IMR-90 (cell line): ENCODE measurements around the gene TENT5C. TPM values are rescaled to one million over a fixed set of nuclear protein-coding genes. Genes with fewer than 3 reads are reported as not detected.

Experiments used
- ATAC-seq: fragments of 200-7000 bp; cut with Tn5 transposase; 2 replicates; pipeline ENCODE4 v1.9.1; 2020; ENCODE audit warnings: low read depth, mild to moderate bottlenecking, moderate library complexity
- BruUV-seq: library from RNA; stranded (reverse); fragments of 400-500 nt; replicated peaks from 2 replicates; lab custom pipeline; 2021; lab: Mats Ljungman, UMichigan
- CTCF ChIA-PET: fragments of 300-600 bp; formaldehyde crosslinking; extraction: SDS; loops from one replicate; lab custom pipeline; 2021; ENCODE audit warnings: antibody characterized with exemption; lab: Yijun Ruan, JAX
- POLR2A ChIA-PET: fragments of 300-600 bp; sonication (Branson Sonifier 250); formaldehyde crosslinking; loops from one replicate; lab custom pipeline; 2022; ENCODE audit warnings: antibody characterized with exemption; ENCODE audit not compliant: unreplicated experiment; lab: Charles Lee
- DNase-seq: peaks from one replicate; pipeline ENCODE4 v3.0.0; 2013
- H2AFZ ChIP-seq: replicated peaks from 2 replicates; pipeline ENCODE3; 2013; ENCODE audit warnings: low read length, mild to moderate bottlenecking; ENCODE audit not compliant: poor library complexity
- H2AK5ac ChIP-seq: 2 replicates; pipeline ENCODE4 v1.6.1; 2013; ENCODE audit warnings: low read depth, low read length, inconsistent platforms
- H2AK9ac ChIP-seq: replicated peaks from 2 replicates; pipeline ENCODE3; 2013; ENCODE audit warnings: mild to moderate bottlenecking, low read depth, low read length, moderate library complexity; ENCODE audit not compliant: poor library complexity
- H2BK120ac ChIP-seq: 2 replicates; pipeline ENCODE4 v1.6.1; 2013; ENCODE audit warnings: low read depth, low read length, inconsistent platforms
- H2BK15ac ChIP-seq: 3 replicates; pipeline ENCODE4 v1.6.1; 2013; ENCODE audit warnings: low read depth, low read length, inconsistent platforms
- H2BK20ac ChIP-seq: 2 replicates; pipeline ENCODE4 v1.6.1; 2013; ENCODE audit warnings: low read depth, mild to moderate bottlenecking, inconsistent platforms, low read length, moderate library complexity
- H2BK5ac ChIP-seq: 2 replicates; pipeline ENCODE4 v1.6.1; 2013; ENCODE audit warnings: mild to moderate bottlenecking, low read depth, low read length, inconsistent platforms; ENCODE audit not compliant: poor library complexity, severe bottlenecking
- H3K14ac ChIP-seq: replicated peaks from 2 replicates; pipeline ENCODE4 v1.6.1; 2013; ENCODE audit warnings: low read depth, low read length, inconsistent platforms
- H3K18ac ChIP-seq: 2 replicates; pipeline ENCODE4 v1.6.1; 2013; ENCODE audit warnings: low read depth, low read length, control low read depth
- H3K23ac ChIP-seq: 2 replicates; pipeline ENCODE4 v1.6.1; 2013; ENCODE audit warnings: low read depth, low read length, inconsistent platforms
- H3K27ac ChIP-seq: 2 replicates; pipeline ENCODE4 v1.5.1; 2013; ENCODE audit warnings: mild to moderate bottlenecking, control low read depth, low read length; ENCODE audit not compliant: insufficient read depth
- H3K27me3 ChIP-seq: 2 replicates; pipeline ENCODE4 v1.6.1; 2013; ENCODE audit warnings: low read length; ENCODE audit not compliant: control insufficient read depth, insufficient read depth
- H3K36me3 ChIP-seq: 2 replicates; pipeline ENCODE4 v1.6.1; 2013; ENCODE audit warnings: low read length, mixed read lengths; ENCODE audit not compliant: control insufficient read depth, insufficient read depth
- H3K4ac ChIP-seq: 2 replicates; pipeline ENCODE4 v1.6.1; 2013; ENCODE audit warnings: low read depth, low read length, inconsistent platforms
- H3K4me1 ChIP-seq: 2 replicates; pipeline ENCODE4 v1.6.1; 2013; ENCODE audit warnings: low read length, mixed read lengths; ENCODE audit not compliant: control insufficient read depth, insufficient read depth
- H3K4me2 ChIP-seq: 2 replicates; pipeline ENCODE4 v1.6.1; 2013; ENCODE audit warnings: low read depth, mild to moderate bottlenecking, control low read depth, low read length, moderate library complexity
- H3K4me3 ChIP-seq: 2 replicates; pipeline ENCODE4 v1.5.1; 2013; ENCODE audit warnings: low read depth, mild to moderate bottlenecking, control low read depth, low read length, moderate library complexity; ENCODE audit not compliant: insufficient read depth
- H3K56ac ChIP-seq: 2 replicates; pipeline ENCODE4 v1.6.1; 2013; ENCODE audit warnings: low read length, inconsistent platforms; ENCODE audit not compliant: insufficient read depth; ENCODE audit errors: extremely low read depth
- H3K79me1 ChIP-seq, 2 experiments: 2 replicates each; pipeline ENCODE4 v1.6.1; 2013; ENCODE audit warnings: low read length in 2 of 2, inconsistent platforms in 1 of 2, low read depth in 1 of 2
- H3K9ac ChIP-seq: 2 replicates; pipeline ENCODE4 v1.6.1; 2013; ENCODE audit warnings: low read depth, low read length, control low read depth
- H3K9me1 ChIP-seq: 2 replicates; pipeline ENCODE4 v1.6.1; 2013; ENCODE audit warnings: low read length, inconsistent platforms; ENCODE audit not compliant: insufficient read depth
- H3K9me3 ChIP-seq: 2 replicates; pipeline ENCODE4 v1.6.1; 2013; ENCODE audit warnings: low read length; ENCODE audit not compliant: control insufficient read depth, insufficient read depth
- H4K20me1 ChIP-seq: 2 replicates; pipeline ENCODE4 v1.6.1; 2013; ENCODE audit warnings: low read length, inconsistent platforms; ENCODE audit not compliant: insufficient read depth
- H4K5ac ChIP-seq: 2 replicates; pipeline ENCODE4 v1.6.1; 2013; ENCODE audit warnings: mild to moderate bottlenecking, low read depth, low read length, control low read depth
- H4K8ac ChIP-seq, 2 experiments: 2 replicates each; pipeline ENCODE4 v1.6.1; 2013; ENCODE audit warnings: low read depth in 2 of 2, low read length in 2 of 2, control low read depth in 1 of 2, inconsistent platforms in 1 of 2
- H4K91ac ChIP-seq: 2 replicates; pipeline ENCODE4 v1.6.1; 2013; ENCODE audit warnings: low read depth, low read length, inconsistent platforms; ENCODE audit not compliant: insufficient read depth
- BHLHE40 ChIP-seq: fragments of 150-350 bp; IDR thresholded peaks from 2 replicates; pipeline ENCODE4 v1.6.1; 2016; ENCODE audit warnings: mild to moderate bottlenecking, low read depth, low read length
- ELK1 ChIP-seq: fragments of 150-350 bp; IDR thresholded peaks from 2 replicates; pipeline ENCODE4 v1.6.1; 2016; ENCODE audit warnings: low read depth, mild to moderate bottlenecking, low read length, moderate library complexity, borderline replicate concordance
- MAFK ChIP-seq: IDR thresholded peaks from 2 replicates; pipeline ENCODE4 v1.6.1; 2012; ENCODE audit warnings: low read depth, low read length, improper control_type of control experiment
- MXI1 ChIP-seq: IDR thresholded peaks from 2 replicates; pipeline ENCODE4 v1.6.1; 2012; ENCODE audit warnings: low read depth, mild to moderate bottlenecking, low read length, moderate library complexity, borderline replicate concordance
- RAD21 ChIP-seq: IDR thresholded peaks from 2 replicates; pipeline ENCODE4 v1.6.1; 2012; ENCODE audit warnings: low read length, improper control_type of control experiment
- RFX5 ChIP-seq: IDR thresholded peaks from 2 replicates; pipeline ENCODE4 v1.8.0; 2012; ENCODE audit warnings: low read depth, mild to moderate bottlenecking, low read length, moderate library complexity
- WGBS, 2 experiments: methylation state at CpG; one replicate each; pipeline versions ENCODE4 v1.1.5 to v1.1.7; 2013; ENCODE audit warnings: missing lambda C conversion rate in 2 of 2; ENCODE audit not compliant: insufficient read length in 1 of 2; ENCODE audit errors: extremely low coverage in 2 of 2; 5-methylcytosine and 5-hydroxymethylcytosine counted together
- dilution Hi-C: fragments of 300-500 bp; cut with HindIII; formaldehyde crosslinking; loops from one replicate; pipeline ENCODE4 v1.14.3; 2018; ENCODE audit warnings: low sequenced_read_pairs; ENCODE audit not compliant: unreplicated experiment
- in situ Hi-C: fragments of 300-500 bp; cut with MboI; formaldehyde crosslinking; loops from 3 replicates; pipeline ENCODE4 v1.14.3; 2019; ENCODE audit warnings: low sequenced_read_pairs, inconsistent platforms, mixed read lengths
- intact Hi-C: fragments of 100-400 bp; cut with micrococcal nuclease; formaldehyde crosslinking; loops from 2 replicates; pipeline ENCODE4 v1.10.0; 2022
- polyA plus RNA-seq, 3 experiments: library from polyadenylated mRNA; depleted of rRNA; stranded (reverse); fragments of >200 nt; gene quantifications; 2 replicates each; pipeline ENCODE4 v1.2.3, GENCODE V29; 2012; ENCODE audit warnings: low replicate concordance in 1 of 3
- total RNA-seq: library from RNA; depleted of rRNA; stranded (reverse); fragments of >200 nt; gene quantifications from 2 replicates; pipeline ENCODE4 v1.2.3, GENCODE V29; 2012
- TF ChIP-seq, protein P1 (sequence below): fragments of 150-350 bp; IDR thresholded peaks from 2 replicates; pipeline ENCODE4 v1.6.1; 2017; ENCODE audit warnings: mild to moderate bottlenecking, antibody characterized with exemption, low read length, low read depth

Gene TENT5C
- total and polyA plus RNA-seq, 2 of the 4 experiments (the other 2 are of a cell fraction): 1.5 to 4.1 TPM

DNA sequence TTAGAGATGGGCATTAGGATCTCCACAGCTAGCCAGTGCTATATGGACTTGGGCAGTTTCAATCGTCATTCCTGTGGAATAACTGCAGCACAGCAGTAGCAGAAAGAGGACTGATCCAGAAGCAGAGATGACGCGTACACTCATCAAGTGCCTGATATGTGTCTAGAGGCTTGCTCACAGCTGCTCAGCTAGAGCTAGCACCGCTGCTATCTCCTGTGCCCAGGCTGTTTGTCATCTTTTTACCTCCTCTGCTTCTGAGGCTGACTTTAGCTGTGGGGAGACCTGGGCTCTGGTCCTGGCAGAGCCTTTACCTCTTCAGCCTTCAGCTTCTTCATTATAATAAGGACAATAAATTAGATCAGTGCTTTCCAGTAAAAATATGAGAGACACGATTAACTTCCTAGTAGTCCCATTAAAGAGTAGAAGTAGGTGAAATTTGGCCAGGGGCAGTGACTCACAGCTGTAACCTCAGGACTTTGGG, 5.3 kb downstream of the TENT5C start:
- Histone ChIP-seq H4K91ac (no peak overlapping the region), H2AK9ac (no peak overlapping the region), H3K27ac (no peak overlapping the region), H4K5ac (no peak overlapping the region), H3K9me1 (peaks cover 51% of the 10 kb centered on the region), H2AK5ac (peak overlapping the region; percentile 10; the same call in 1 of the 2 replicates), H2AFZ (no peak overlapping the region), H2BK5ac (no peak overlapping the region), H2BK120ac (no peak overlapping the region), H3K4ac (0 out of 2 replicates have a peak overlapping the region, but pooled peaks have one; percentile 33), H2BK15ac (no peak overlapping the region), H3K4me3 (no peak overlapping the region), H3K18ac (no peak overlapping the region), H4K8ac (no peak overlapping the region), H3K9me3 (no peaks in the 10 kb centered on the region), H3K14ac (no peak overlapping the region), H3K56ac (no peak overlapping the region), H4K20me1 (peaks cover 97% of the 10 kb centered on the region; the same call in 1 of the 2 replicates), H2BK20ac (peak overlapping the region; percentile 8; the same call in 1 of the 2 replicates), H3K4me2 (no peak overlapping the region), H3K4me1 (peaks cover 30% of the 10 kb centered on the region), H3K27me3 (no peaks in the 10 kb centered on the region), H3K23ac (peak overlapping the region; percentile 2; the same call in 1 of the 2 replicates), H3K79me1 (peaks cover 16 to 92% of the 10 kb centered on the region in 2 experiments), H3K36me3 (no peaks in the 10 kb centered on the region), H3K9ac (no peak overlapping the region)
- DNase-seq (no peak), ATAC-seq (no peak)
- in situ Hi-C loops: no loop called here
- TF ChIP-seq MXI1: no peak
- no peak for TF ChIP-seq RFX5
- no peak for TF ChIP-seq ELK1
- TF ChIP-seq BHLHE40: no peak
- no peak for TF ChIP-seq RAD21
- TF ChIP-seq, protein P1, sequence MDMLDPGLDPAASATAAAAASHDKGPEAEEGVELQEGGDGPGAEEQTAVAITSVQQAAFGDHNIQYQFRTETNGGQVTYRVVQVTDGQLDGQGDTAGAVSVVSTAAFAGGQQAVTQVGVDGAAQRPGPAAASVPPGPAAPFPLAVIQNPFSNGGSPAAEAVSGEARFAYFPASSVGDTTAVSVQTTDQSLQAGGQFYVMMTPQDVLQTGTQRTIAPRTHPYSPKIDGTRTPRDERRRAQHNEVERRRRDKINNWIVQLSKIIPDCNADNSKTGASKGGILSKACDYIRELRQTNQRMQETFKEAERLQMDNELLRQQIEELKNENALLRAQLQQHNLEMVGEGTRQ: no peak
- no peak for TF ChIP-seq MAFK
- WGBS, 2 experiments: no CpG with 5 or more reads among the region's 5 CpGs
- no TSS peak for BruUV-seq
- ChIA-PET POLR2A (no interaction called here), CTCF (interaction anchor here (1.6 kb wide), 1 partner anchor 285 kb away, joined by 3 read pairs; no protein-coding TSS in a partner anchor)
- dilution Hi-C loops: no loop called here
- intact Hi-C loops: no loop called here
